ACC112 (cell line): ENCODE measurements around the gene MYO3A.

Experiments used
- H2AFZ ChIP-seq: fragments of 200-600 bp; sonication (generic); one replicate; pipeline ENCODE4 v1.6.0; 2017; ENCODE audit warnings: antibody characterized with exemption, low read length; ENCODE audit not compliant: unreplicated experiment
- H3K27ac ChIP-seq: fragments of 200-600 bp; sonication (generic); 2 replicates; pipeline ENCODE4 v1.5.1; 2014; ENCODE audit warnings: low read depth, mild to moderate bottlenecking, antibody characterized with exemption, low read length, moderate library complexity
- H3K27me3 ChIP-seq: fragments of 200-600 bp; sonication (generic); 2 replicates; pipeline ENCODE4 v1.6.1; 2014; ENCODE audit warnings: mild to moderate bottlenecking, antibody characterized with exemption, low read length, moderate library complexity, mixed read lengths; ENCODE audit not compliant: insufficient read depth
- H3K36me3 ChIP-seq: fragments of 200-600 bp; sonication (generic); 2 replicates; pipeline ENCODE4 v1.6.1; 2016; ENCODE audit warnings: mild to moderate bottlenecking, antibody characterized with exemption, low read length, moderate library complexity, mixed read lengths; ENCODE audit not compliant: insufficient read depth
- H3K4me1 ChIP-seq: fragments of 200-600 bp; sonication (generic); one replicate; pipeline ENCODE4 v1.6.1; 2016; ENCODE audit warnings: low read length, mixed read lengths; ENCODE audit not compliant: insufficient read depth, unreplicated experiment, control insufficient read depth
- H3K4me3 ChIP-seq: fragments of 200-600 bp; sonication (generic); 2 replicates; pipeline ENCODE4 v1.5.1; 2014; ENCODE audit warnings: mild to moderate bottlenecking, low read depth, low read length
- H3K79me2 ChIP-seq: fragments of 200-600 bp; sonication (generic); one replicate; pipeline ENCODE4 v1.6.0; 2016; ENCODE audit warnings: low read length; ENCODE audit not compliant: control insufficient read depth, unreplicated experiment, insufficient read depth

MYO3A gene

GRCh38 chr10:26169466-26169865 lies 235.4 kb downstream of the MYO3A start:
- no peak overlapping the region for H2AFZ ChIP-seq
- H3K27ac ChIP-seq = no peak overlapping the region
- no peaks in the 10 kb centered on the region for H3K4me1 ChIP-seq
- H3K36me3 ChIP-seq = no peaks in the 10 kb centered on the region
- no peaks in the 10 kb centered on the region for H3K27me3 ChIP-seq
- H3K79me2 ChIP-seq = no peaks in the 10 kb centered on the region
- no peak overlapping the region for H3K4me3 ChIP-seq

GRCh38 chr10:26172131-26172530 lies 238.1 kb downstream of the MYO3A start:
- Histone ChIP-seq H3K79me2 (no peaks in the 10 kb centered on the region), H3K36me3 (no peaks in the 10 kb centered on the region), H3K4me1 (no peaks in the 10 kb centered on the region), H2AFZ (no peak overlapping the region), H3K27me3 (no peaks in the 10 kb centered on the region), H3K27ac (no peak overlapping the region), H3K4me3 (no peak overlapping the region)

- Histone ChIP-seq H3K4me3 (no peak overlapping the region), H2AFZ (no peak overlapping the region), H3K27ac (no peak overlapping the region), H3K79me2 (no peaks in the 10 kb centered on the region), H3K4me1 (no peaks in the 10 kb centered on the region), H3K36me3 (no peaks in the 10 kb centered on the region), H3K27me3 (no peaks in the 10 kb centered on the region)
Observed at GRCh38 chr10:26173837-26174236, 239.8 kb downstream of the MYO3A start.

GRCh38 chr10:26177341-26177740 lies 243.3 kb downstream of the MYO3A start:
- Histone ChIP-seq H3K79me2 (no peaks in the 10 kb centered on the region), H3K27me3 (no peaks in the 10 kb centered on the region), H3K4me3 (no peak overlapping the region), H3K4me1 (no peaks in the 10 kb centered on the region), H3K27ac (no peak overlapping the region), H3K36me3 (no peaks in the 10 kb centered on the region), H2AFZ (no peak overlapping the region)

- H3K36me3 ChIP-seq = no peaks in the 10 kb centered on the region
- H3K79me2 ChIP-seq = no peaks in the 10 kb centered on the region
- H3K27me3 ChIP-seq = no peaks in the 10 kb centered on the region
- H3K4me1 ChIP-seq = no peaks in the 10 kb centered on the region
- H3K27ac ChIP-seq = no peak overlapping the region
- H2AFZ ChIP-seq = no peak overlapping the region
- no peak overlapping the region for H3K4me3 ChIP-seq
Observed at GRCh38 chr10:26194275-26194674, 260.2 kb downstream of the MYO3A start.

- no peaks in the 10 kb centered on the region for H3K36me3 ChIP-seq
- no peak overlapping the region for H2AFZ ChIP-seq
- no peaks in the 10 kb centered on the region for H3K27me3 ChIP-seq
- H3K27ac ChIP-seq = no peak overlapping the region
- H3K4me3 ChIP-seq = no peak overlapping the region
- H3K79me2 ChIP-seq = no peaks in the 10 kb centered on the region
- H3K4me1 ChIP-seq = no peaks in the 10 kb centered on the region
Observed at GRCh38 chr10:26197248-26197647, 263.2 kb downstream of the MYO3A start.

- no peak overlapping the region for H3K27ac ChIP-seq
- H2AFZ ChIP-seq = no peak overlapping the region
- H3K4me1 ChIP-seq = no peaks in the 10 kb centered on the region
- H3K79me2 ChIP-seq = no peaks in the 10 kb centered on the region
- H3K27me3 ChIP-seq = no peaks in the 10 kb centered on the region
- no peak overlapping the region for H3K4me3 ChIP-seq
- H3K36me3 ChIP-seq = no peaks in the 10 kb centered on the region
Observed at GRCh38 chr10:26198119-26198518, 264.1 kb downstream of the MYO3A start.

- no peaks in the 10 kb centered on the region for H3K4me1 ChIP-seq
- H3K79me2 ChIP-seq = no peaks in the 10 kb centered on the region
- H2AFZ ChIP-seq = no peak overlapping the region
- H3K27me3 ChIP-seq = no peaks in the 10 kb centered on the region
- H3K4me3 ChIP-seq = no peak overlapping the region
- H3K27ac ChIP-seq = no peak overlapping the region
- no peaks in the 10 kb centered on the region for H3K36me3 ChIP-seq
Observed at GRCh38 chr10:26199841-26200240, 265.8 kb downstream of the MYO3A start.

GRCh38 chr10:26205223-26205622 lies 271.2 kb downstream of the MYO3A start:
- H3K4me3 ChIP-seq = no peak overlapping the region
- no peak overlapping the region for H2AFZ ChIP-seq
- H3K4me1 ChIP-seq = no peaks in the 10 kb centered on the region
- no peak overlapping the region for H3K27ac ChIP-seq
- no peaks in the 10 kb centered on the region for H3K27me3 ChIP-seq
- no peaks in the 10 kb centered on the region for H3K79me2 ChIP-seq
- no peaks in the 10 kb centered on the region for H3K36me3 ChIP-seq

- Histone ChIP-seq H3K36me3 (no peaks in the 10 kb centered on the region), H3K79me2 (no peaks in the 10 kb centered on the region), H2AFZ (no peak overlapping the region), H3K27ac (no peak overlapping the region), H3K27me3 (peaks cover 58% of the 10 kb centered on the region), H3K4me3 (no peak overlapping the region), H3K4me1 (no peaks in the 10 kb centered on the region)
Observed at GRCh38 chr10:26211781-26212444, 277.9 kb downstream of the MYO3A start.

- H2AFZ ChIP-seq = no peak overlapping the region
- no peak overlapping the region for H3K27ac ChIP-seq
- H3K4me1 ChIP-seq = no peaks in the 10 kb centered on the region
- H3K4me3 ChIP-seq = no peak overlapping the region
- peaks cover 64% of the 10 kb centered on the region for H3K27me3 ChIP-seq
- H3K79me2 ChIP-seq = no peaks in the 10 kb centered on the region
- no peaks in the 10 kb centered on the region for H3K36me3 ChIP-seq
Observed at GRCh38 chr10:26212511-26212910, 278.5 kb downstream of the MYO3A start.
